GM23338 (cell line): ENCODE results near the gene RADIL. TPM values are rescaled to one million over a fixed set of nuclear protein-coding genes. Genes with fewer than 3 reads are reported as not detected.

Experiments used
- ATAC-seq: fragments of 200-7000 bp; cut with Tn5 transposase; 3 replicates; pipeline ENCODE4 v1.9.1; 2020
- DNase-seq: peaks from one replicate; pipeline ENCODE4 v3.0.0-alpha.2; 2015; ENCODE audit warnings: low spot score
- H2AFZ ChIP-seq: fragments of 200-600 bp; sonication (generic); 2 replicates; pipeline ENCODE4 v1.8.0; 2016; ENCODE audit warnings: antibody characterized with exemption, mild to moderate bottlenecking, moderate library complexity
- H3F3A ChIP-seq: fragments of 200-600 bp; sonication (generic); replicated peaks from 2 replicates; pipeline ENCODE4 v1.8.0; 2017; ENCODE audit warnings: antibody characterized with exemption, mixed run types, low read depth
- H3K27ac ChIP-seq: fragments of 200-600 bp; sonication (generic); 2 replicates; pipeline ENCODE4 v1.6.1; 2016; ENCODE audit warnings: low read depth
- H3K27me3 ChIP-seq: fragments of 200-600 bp; sonication (generic); 2 replicates; pipeline ENCODE4 v1.8.0; 2016; ENCODE audit warnings: mild to moderate bottlenecking, mixed run types, moderate library complexity; ENCODE audit not compliant: insufficient read depth
- H3K36me3 ChIP-seq: fragments of 200-600 bp; sonication (generic); 2 replicates; pipeline ENCODE4 v1.8.0; 2016; ENCODE audit warnings: mild to moderate bottlenecking; ENCODE audit not compliant: insufficient read depth
- H3K4me1 ChIP-seq: fragments of 200-600 bp; sonication (generic); 2 replicates; pipeline ENCODE4 v1.8.0; 2016; ENCODE audit warnings: mild to moderate bottlenecking, moderate library complexity; ENCODE audit not compliant: insufficient read depth
- H3K4me2 ChIP-seq: fragments of 200-600 bp; sonication (generic); 2 replicates; pipeline ENCODE4 v1.7.1; 2017; ENCODE audit warnings: mixed run types
- H3K4me3 ChIP-seq: fragments of 200-600 bp; sonication (generic); 2 replicates; pipeline ENCODE4 v1.6.1; 2016; ENCODE audit warnings: mixed run types
- H3K79me2 ChIP-seq: fragments of 200-600 bp; sonication (generic); replicated peaks from 2 replicates; pipeline ENCODE4 v1.8.0; 2017; ENCODE audit warnings: mild to moderate bottlenecking; ENCODE audit not compliant: insufficient read depth
- H3K9me2 ChIP-seq: fragments of 200-600 bp; sonication (generic); 2 replicates; pipeline ENCODE4 v1.8.0; 2017; ENCODE audit not compliant: insufficient read depth
- H4K20me1 ChIP-seq: fragments of 200-600 bp; sonication (generic); replicated peaks from 2 replicates; pipeline ENCODE4 v1.8.0; 2017; ENCODE audit warnings: mild to moderate bottlenecking; ENCODE audit not compliant: insufficient read depth
- H3K27ac Mint-ChIP-seq: 2 replicates; pipeline ENCODE4 v1.8.0; 2020; ENCODE audit warnings: inconsistent platforms, mild to moderate bottlenecking, moderate library complexity, mixed read lengths
- H3K27me3 Mint-ChIP-seq: 3 replicates; pipeline ENCODE4 v1.8.0; 2022; ENCODE audit warnings: low read depth, mild to moderate bottlenecking, moderate library complexity, mixed read lengths, inconsistent platforms; ENCODE audit not compliant: insufficient read depth, poor library complexity
- H3K36me3 Mint-ChIP-seq: 3 replicates; pipeline ENCODE4 v1.8.0; 2021; ENCODE audit warnings: low read depth, mild to moderate bottlenecking, inconsistent platforms, moderate library complexity, mixed read lengths
- H3K4me1 Mint-ChIP-seq: 3 replicates; pipeline ENCODE4 v1.8.0; 2020; ENCODE audit warnings: mild to moderate bottlenecking, inconsistent platforms, mixed read lengths
- H3K4me3 Mint-ChIP-seq: 3 replicates; pipeline ENCODE4 v1.8.0; 2021; ENCODE audit warnings: moderate library complexity, mild to moderate bottlenecking, inconsistent platforms, mixed read lengths
- H3K9me3 Mint-ChIP-seq: 3 replicates; pipeline ENCODE4 v1.8.0; 2020; ENCODE audit warnings: moderate library complexity, mild to moderate bottlenecking, inconsistent platforms, mixed read lengths
- CTCF ChIP-seq, 2 experiments: fragments of 200-600 bp in 1 of 2; sonication (generic) in 1 of 2; conservative IDR thresholded peaks; 2 replicates each; pipeline versions ENCODE4 v1.5.1 to v1.6.1; 2016 to 2017; ENCODE audit warnings: antibody characterized with exemption in 2 of 2, low read depth in 2 of 2, mild to moderate bottlenecking in 2 of 2, moderate library complexity in 1 of 2
- ETS1 ChIP-seq: IDR thresholded peaks from 2 replicates; pipeline ENCODE4 v1.6.1; 2016; ENCODE audit warnings: antibody characterized with exemption
- EZH2phosphoT487 ChIP-seq: fragments of 200-600 bp; sonication (generic); IDR thresholded peaks from one replicate; pipeline ENCODE4 v1.8.1; 2018; ENCODE audit warnings: antibody characterized with exemption; ENCODE audit not compliant: unreplicated experiment
- JUNB ChIP-seq: IDR thresholded peaks from one replicate; pipeline ENCODE4 v1.6.1; 2016; ENCODE audit warnings: antibody characterized with exemption; ENCODE audit not compliant: unreplicated experiment
- NANOG ChIP-seq: IDR thresholded peaks from 2 replicates; pipeline ENCODE4 v1.6.1; 2016; ENCODE audit warnings: antibody characterized with exemption, borderline replicate concordance
- POLR2AphosphoS5 ChIP-seq: IDR thresholded peaks from 2 replicates; pipeline ENCODE4 v1.6.1; 2016; ENCODE audit warnings: antibody characterized with exemption, low read depth
- REST ChIP-seq: IDR thresholded peaks from one replicate; pipeline ENCODE4 v1.6.1; 2018; ENCODE audit warnings: antibody characterized with exemption; ENCODE audit not compliant: unreplicated experiment
- ZNF462 ChIP-seq: fragments of 250-450 bp; sonication (Bioruptor Pico); IDR thresholded peaks from 2 replicates; pipeline ENCODE4 v1.5.0; 2020; ENCODE audit warnings: mild to moderate bottlenecking, moderate library complexity
- polyA plus RNA-seq: library from polyadenylated mRNA; unstranded; fragments of >200 nt; fragmentation: Nextera tagmentation; extraction: Ambion mirVana; gene quantifications from 2 replicates; pipeline ENCODE4 v1.2.1, GENCODE V29; 2016
- total RNA-seq: library from RNA; depleted of rRNA; stranded (reverse); fragments of >200 nt; shearing (Covaris generic); gene quantifications from 2 replicates; pipeline ENCODE4 v1.2.3, GENCODE V29; 2014

RADIL gene
- total and polyA plus RNA-seq, 2 experiments from 2014 or later: 4.3 to 9.8 TPM

- Mint-ChIP-seq H3K4me3 (no peak overlapping the region), H3K27ac (no peak overlapping the region), H3K27me3 (peaks cover 13% of the 10 kb centered on the region), H3K9me3 (peaks cover 2% of the 10 kb centered on the region; the same call in 1 of the 3 replicates), H3K36me3 (no peaks in the 10 kb centered on the region), H3K4me1 (peaks cover 6% of the 10 kb centered on the region)
- no peak overlapping the region for H2AFZ ChIP-seq
- H3K79me2 ChIP-seq: no peaks in the 10 kb centered on the region
- no peak overlapping the region for H3K4me3 ChIP-seq
- H3K4me1 ChIP-seq: no peaks in the 10 kb centered on the region
- H3K9me2 ChIP-seq: no peaks in the 10 kb centered on the region
- ATAC-seq: no peak
- H4K20me1 ChIP-seq: no peaks in the 10 kb centered on the region
- no peaks in the 10 kb centered on the region for H3K27me3 ChIP-seq
- H3K27ac ChIP-seq: no peak overlapping the region
- no peak overlapping the region for H3K4me2 ChIP-seq
- no peaks in the 10 kb centered on the region for H3F3A ChIP-seq
- DNase-seq: no peak
- no peaks in the 10 kb centered on the region for H3K36me3 ChIP-seq
- TF ChIP-seq JUNB: no peak
- no peak for TF ChIP-seq ETS1
- TF ChIP-seq POLR2AphosphoS5: no peak
- TF ChIP-seq NANOG: no peak
- no peak for TF ChIP-seq REST
- no peak for TF ChIP-seq ZNF462 (CRISPR knock-in tag)
- no peak for TF ChIP-seq CTCF (conservative IDR thresholded peaks at IDR 0.05; ENCODE audit: low read depth in 2 of 2)
- no peak for TF ChIP-seq EZH2phosphoT487
Observed at GRCh38 chr7:4833176-4833575, 50.3 kb downstream of the RADIL start.
